Activated CD4-positive, alpha-beta T cell treated with anti-CD3 and anti-CD28 coated beads, Interleukin-10, Interleukin-2, amounts not matched to agents 100 ng/mL and 50 ng/mL, durations not matched to agents 16 hours and 8 hours (primary cell): ENCODE measurements around the gene KRT32.

ENCODE experiments used
- DNase-seq: peaks from one replicate; pipeline ENCODE4 v3.0.0-alpha.2; 2020

Gene KRT32

DNA sequence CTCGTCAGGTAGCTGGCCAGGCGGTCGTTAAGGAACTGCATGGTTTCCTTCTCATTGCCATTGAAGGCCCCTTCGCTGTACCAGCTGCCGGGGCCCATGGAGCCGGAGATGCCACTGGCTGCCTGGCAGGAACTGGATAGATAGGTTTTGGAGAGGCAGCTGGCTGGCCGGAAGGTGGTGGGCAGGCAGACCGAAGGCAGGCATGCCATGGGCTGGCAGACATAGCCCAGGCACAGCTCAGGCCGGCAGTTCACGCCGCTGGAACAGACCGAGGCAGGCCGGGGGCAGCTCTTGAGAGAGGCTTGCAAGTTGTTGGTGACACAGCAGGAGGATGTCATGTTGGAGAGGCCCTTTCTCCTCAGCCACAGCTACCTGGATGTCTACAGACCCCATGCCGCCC is at the start of gene KRT32:
Gene KRT32, minus strand, starts transcription at position 399 of the 400 bp plus-strand sequence. Its CDS starts 61 bp downstream, at position 338.
- DNase-seq, result no peak

DNA sequence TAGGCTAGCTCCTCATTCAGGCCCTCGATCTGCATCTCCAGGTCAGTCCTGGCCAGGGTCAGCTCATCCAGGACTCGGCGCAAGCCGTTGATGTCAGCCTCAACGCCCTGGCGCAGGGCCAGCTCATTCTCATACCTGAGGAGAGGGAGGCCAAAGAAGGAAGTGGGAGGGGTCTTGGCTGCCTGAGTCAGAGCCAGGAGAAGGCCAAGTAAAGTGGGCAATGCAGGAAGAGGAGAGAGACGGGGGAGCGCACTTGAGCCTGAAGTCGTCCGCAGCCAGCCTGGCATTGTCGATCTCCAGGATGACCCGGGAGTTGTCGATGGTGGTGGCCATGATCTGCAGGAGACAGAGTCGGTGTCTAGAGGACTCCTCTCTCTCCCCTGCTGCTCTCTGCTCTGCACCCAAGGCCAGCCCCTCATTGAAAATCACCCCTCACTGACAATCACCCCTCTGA is 49.7 kb upstream of the KRT32 start:
- no peak for DNase-seq

GRCh38 chr17:41516147-41516829 is 49.1 kb upstream of the KRT32 start:
- no peak for DNase-seq

GRCh38 chr17:41513168-41513547 is 46.0 kb upstream of the KRT32 start:
- DNase-seq, result no peak

GRCh38 chr17:41512546-41513167 is 45.5 kb upstream of the KRT32 start:
- no peak for DNase-seq

GRCh38 chr17:41511716-41512115 is 44.5 kb upstream of the KRT32 start:
- no peak for DNase-seq

DNA sequence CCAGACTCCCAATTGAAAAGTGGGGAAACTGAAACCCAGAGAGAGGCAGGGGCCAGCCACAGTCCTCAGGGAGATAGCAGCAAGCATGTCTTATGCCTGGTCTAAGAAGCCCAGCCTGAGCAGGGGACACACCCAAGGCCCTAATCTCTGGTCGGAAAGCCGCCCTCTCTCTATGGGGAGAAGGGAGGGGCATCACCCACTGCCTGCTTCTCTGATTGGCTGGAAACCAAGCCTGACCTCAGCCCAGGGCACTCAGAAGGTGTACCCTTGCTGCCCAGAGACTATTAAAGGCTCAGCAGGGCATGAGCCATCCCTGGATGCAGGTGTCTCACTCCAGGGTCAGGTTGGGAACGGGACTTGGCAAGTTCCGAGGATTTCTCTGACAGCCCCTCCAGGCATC is 43.9 kb upstream of the KRT32 start:
- no peak for DNase-seq

DNA sequence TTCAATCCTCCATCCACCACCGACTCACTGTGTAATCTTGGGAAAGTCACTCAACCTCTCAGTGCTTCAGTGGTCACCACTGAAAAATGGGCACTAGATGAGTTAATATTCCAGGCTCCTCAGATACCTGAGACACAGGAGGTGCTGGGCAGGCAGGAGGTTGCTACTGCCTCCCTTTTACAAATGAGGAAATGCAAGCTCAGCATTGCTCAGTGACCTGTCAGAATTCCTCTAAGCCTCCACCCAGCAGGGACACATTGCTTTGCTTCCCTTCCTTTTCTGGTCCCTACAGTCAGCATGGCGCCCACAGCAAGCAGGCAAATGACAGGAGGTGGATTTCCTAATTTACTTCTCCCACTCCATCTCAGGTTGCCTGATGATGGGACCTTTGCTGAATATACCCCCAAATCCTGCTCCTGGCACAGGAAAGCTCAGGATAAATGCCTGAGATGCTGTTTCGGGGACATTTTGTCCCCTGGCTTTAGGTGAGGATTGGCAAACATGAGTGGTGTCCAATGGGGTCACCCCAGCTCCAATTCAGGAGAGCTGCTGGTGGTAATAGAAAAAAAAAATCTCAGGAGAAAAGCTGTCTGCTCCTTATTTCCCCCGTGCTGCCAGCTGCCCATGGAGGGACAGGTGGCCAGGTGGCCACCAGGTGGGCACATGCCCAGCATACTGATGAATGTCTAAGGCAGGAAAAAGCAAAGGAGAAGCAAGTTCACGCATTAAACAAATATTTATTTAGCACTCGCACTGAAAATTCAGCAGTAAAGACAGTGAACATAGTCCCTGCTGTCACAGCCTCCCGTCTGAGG is 43.3 kb upstream of the KRT32 start:
- DNase-seq, result no peak

- DNase-seq, result no peak
Observed at GRCh38 chr17:41507315-41507880, 40.2 kb upstream of the KRT32 start.

GRCh38 chr17:41505809-41506767 is 38.9 kb upstream of the KRT32 start:
- DNase-seq, result no peak

DNA sequence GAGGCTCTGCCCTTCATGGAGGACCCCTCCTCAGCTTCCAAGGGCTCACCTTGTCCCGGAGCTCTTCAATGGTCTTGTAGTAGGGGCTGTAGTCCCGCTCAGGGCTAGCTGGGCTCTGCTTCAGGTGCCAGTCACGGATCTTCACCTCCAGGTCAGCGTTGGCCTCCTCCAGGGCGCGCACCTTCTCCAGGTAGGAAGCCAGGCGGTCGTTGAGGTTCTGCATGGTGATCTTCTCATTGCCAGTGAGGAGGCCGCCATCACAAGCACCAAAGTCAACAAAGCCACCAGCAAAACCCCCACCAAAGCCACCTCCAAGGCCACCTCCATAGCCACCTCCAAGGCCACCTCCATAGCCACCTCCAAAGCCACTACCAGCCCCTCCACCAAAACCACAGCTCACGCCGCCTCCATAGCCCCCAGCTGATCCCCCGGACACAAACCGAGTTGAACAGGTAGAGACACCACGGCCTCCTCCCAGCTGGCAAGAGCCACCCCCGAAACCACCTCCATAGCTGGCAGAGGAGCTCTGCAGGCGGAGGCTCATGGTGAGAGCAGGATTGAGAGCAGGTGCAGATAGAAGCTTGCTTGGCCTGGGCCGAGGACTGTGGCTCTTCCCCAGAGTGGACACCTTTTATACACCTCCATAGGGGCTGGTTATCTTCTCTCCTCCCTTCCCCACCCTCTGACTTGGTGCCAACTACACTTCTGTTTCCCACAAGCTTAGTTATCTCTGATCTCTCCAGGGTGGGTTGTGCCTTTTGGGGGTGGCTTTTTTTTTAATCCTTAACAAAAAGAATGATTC is 38.0 kb upstream of the KRT32 start, which contains the start of gene KRT13:
Gene KRT13, minus strand, starts transcription at position 606 of the 802 bp plus-strand sequence. Its CDS starts 62 bp downstream, at position 544.
- DNase-seq, result no peak

DNA sequence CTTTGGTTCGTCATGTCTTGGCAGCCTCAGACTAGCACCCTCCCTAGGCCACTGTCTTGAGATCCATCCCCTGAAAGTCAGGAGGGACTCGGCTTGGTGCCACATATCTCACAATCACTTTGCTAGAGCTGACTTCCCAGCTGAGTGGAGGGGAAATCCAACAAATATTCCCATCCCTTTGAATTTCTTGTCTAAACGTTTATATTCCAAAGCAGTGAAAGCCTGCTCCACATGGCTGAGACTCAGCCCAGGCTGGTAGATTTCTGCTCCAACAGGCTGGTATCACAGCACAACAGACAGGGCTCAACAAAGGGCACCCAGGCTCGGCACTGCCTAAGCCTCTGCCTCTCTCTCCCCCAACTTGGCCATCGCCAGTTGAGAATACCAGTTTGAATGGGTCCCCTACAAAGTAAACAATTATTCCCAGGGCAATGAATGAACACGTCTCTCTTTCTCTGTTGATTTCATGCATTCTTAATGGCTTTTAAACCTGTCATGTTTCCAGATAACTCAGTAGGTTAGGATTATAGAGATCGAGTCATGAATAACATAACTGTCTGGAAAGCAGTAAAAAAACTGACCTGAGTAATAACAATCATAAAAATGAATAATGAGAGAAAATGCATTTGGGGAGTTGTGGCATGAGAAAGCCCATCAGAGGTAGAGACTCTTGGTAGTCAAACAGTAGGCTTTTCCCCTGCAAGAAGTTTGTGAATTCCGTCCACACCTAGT is 37.2 kb upstream of the KRT32 start:
- DNase-seq, result no peak

- DNase-seq, result no peak
Observed at GRCh38 chr17:41503202-41503601, 36.0 kb upstream of the KRT32 start.

GRCh38 chr17:41500131-41500911 is 33.1 kb upstream of the KRT32 start:
- peak; percentile 5 for DNase-seq

DNA sequence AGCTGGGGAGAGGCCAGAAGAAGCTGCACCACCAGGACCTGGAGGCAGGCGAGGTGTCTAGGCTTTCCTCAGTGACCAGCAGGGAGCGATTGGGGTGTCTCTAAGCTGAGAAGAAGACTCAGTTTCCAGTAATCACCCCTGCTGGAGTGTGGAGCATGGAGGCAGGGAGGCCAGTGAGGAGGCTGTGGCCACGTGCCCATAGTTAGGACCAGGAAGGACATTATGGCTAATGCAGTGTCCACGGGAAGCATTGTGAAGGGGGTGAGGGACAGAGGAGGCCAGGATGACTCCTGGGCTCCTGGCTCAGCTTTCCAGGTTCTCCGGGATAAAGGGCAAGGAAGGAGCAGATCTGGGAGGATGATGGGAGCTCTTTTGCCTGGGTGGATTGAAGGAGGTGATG is 32.5 kb upstream of the KRT32 start:
- DNase-seq, result no peak

DNA sequence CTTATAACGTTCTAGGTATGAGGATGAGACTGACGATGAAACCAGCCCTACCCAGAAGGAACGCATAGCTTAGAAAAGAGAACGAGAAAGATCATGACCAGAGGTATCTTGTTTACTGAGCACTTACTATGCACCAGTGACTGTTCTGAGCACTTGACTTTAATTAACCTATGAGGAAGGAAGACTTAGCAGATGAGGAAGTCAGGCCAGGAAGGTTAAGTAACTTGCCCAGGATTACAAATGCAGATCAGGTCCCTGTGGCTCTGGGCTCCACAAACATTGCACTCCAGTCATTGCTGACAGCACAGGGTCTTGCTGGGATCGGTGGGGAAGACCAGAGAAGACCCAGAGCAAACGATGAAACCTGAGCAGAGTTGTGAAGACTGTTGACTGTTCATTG is 31.1 kb upstream of the KRT32 start:
- DNase-seq, result no peak

- DNase-seq, result peak; percentile 86
Observed at GRCh38 chr17:41496803-41497484, 29.8 kb upstream of the KRT32 start.

DNA sequence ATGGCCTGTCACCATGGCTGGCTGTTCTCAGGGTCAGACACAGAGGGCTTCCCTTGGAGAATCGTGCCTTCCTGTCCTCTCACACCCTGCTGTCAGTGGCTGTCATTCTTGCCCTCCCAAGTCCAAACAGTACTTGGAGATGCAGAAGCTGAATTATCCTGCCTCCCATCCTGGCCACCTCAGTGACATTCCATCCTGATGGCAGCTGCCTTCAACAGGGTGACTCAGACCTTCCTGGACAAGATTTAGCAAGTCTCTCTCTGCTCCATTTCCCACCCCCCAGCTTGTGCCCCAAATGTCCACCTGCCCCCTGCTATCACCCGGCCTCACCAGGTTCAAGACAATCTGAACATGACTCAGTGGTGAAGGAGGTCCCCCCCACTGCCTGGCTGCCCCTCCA is 27.3 kb upstream of the KRT32 start:
- DNase-seq, result no peak

DNA sequence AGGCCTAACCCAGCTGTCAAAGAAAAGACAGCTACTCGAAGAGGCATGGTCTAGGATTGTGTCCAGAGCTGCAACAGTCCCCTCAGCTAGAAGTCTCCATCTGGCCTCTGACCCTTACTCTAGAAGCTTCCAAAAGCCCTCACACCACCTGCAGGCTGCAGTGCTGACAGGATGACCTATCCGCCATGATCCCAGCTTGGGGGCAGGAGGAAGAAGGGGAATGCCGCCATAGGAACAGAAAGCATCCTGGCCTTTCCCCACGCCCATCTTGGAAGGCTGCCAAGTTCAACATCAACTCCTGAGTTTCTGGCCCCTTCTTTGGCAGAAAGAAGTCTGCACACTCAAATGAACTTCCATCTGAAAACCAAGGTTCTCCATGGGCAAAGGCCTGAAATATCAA is 25.6 kb upstream of the KRT32 start:
- DNase-seq, result no peak
